Gastrocnemius medialis (tissue), 4 donors: ENCODE data around the gene KCND3.

Experiments
- CTCF ChIP-seq, 5 experiments: fragments of 450-650 bp in 3 of 5; fragments of 200-600 bp in 2 of 5; sonication (generic) in 2 of 5; IDR thresholded peaks in 4 of 5; conservative IDR thresholded peaks in 1 of 5; 1 replicate in 4 of 5; 2 replicates in 1 of 5; pipeline ENCODE4 v1.5.1; 2016 to 2019; ENCODE audit warnings: antibody characterized with exemption in 5 of 5, mild to moderate bottlenecking in 3 of 5, moderate library complexity in 3 of 5
- POLR2A ChIP-seq, 2 donors: fragments of 450-650 bp; IDR thresholded peaks; one replicate each; pipeline ENCODE4 v1.6.1; 2017; ENCODE audit warnings: antibody characterized with exemption in 2 of 2, mild to moderate bottlenecking in 2 of 2, moderate library complexity in 2 of 2

- no peak for TF ChIP-seq POLR2A (IDR thresholded peaks at IDR 0.05)
- TF ChIP-seq CTCF (IDR thresholded peaks at IDR 0.05 in 4 of 5, conservative IDR thresholded peaks at IDR 0.05 in 1 of 5) = peak; percentile 13 to 46 (median 30)
Observed at GRCh38 chr1:111801071-111801850, 188.2 kb downstream of the KCND3 start.
